ENCODE data around the gene RAPGEF2.
"Not testable (repeated sequence)": the region's sequence is repeated elsewhere in the genome, so short reads cannot be mapped to it uniquely, and the experiment has no call there.

The RAPGEF2 gene

DNA sequence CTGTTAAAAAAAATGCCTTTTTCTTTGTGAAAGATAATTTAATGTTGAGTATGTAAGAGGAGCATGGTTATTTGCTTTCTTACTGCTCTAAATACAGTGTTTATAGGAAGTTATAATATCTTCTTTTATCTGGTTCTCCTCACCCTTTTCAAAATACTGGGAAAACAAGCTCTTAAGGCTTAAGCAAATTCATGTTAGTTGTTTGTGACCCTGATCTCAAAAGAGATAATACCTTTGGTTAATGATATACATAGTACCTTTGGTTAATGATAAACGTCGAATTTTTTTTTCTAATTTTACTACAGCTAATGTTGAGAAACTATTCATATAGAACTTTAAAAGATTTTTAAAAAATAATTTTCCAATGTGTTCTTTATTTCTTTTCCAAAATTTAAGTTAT lies 180.1 kb downstream of the RAPGEF2 start:
- no peak for DNase-seq

DNA sequence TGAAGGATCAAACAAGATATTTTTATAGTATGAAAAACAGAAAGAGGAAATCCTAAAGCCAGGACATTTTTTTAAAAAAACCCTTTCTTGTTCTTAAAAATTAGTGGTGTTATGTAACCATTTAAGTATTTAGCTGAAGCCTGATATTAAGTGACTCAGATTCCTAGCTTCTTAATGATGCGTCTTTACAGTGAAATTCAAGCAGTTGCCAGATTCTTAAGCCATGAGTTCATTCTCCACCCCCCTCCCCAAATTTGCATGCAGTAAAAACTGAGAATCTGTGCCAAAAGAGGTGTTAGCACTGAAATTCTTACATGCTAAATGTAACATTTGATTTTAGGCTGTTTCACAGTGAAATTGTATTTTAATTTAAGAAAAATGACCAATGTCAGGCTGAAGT lies 180.8 kb downstream of the RAPGEF2 start:
- no peak for DNase-seq

DNA sequence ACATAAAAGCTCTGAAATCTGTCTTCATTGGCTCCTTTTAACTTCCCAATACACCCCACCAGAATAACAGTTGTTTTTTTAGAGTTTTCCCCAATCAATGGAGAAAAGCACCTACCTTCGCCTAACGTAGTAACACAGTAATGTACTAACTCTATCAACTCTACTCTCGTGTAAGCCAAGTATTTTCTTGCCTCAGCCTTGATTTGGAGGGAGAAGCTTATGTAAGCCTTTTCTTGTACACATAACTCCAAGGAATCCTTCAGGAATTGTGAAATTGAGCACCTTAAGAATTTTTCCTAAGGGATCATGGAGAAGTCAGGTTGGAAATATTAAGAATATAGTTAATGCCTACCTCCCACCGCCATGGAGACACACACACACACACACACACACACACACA lies 181.2 kb downstream of the RAPGEF2 start:
- DNase-seq: no peak

DNA sequence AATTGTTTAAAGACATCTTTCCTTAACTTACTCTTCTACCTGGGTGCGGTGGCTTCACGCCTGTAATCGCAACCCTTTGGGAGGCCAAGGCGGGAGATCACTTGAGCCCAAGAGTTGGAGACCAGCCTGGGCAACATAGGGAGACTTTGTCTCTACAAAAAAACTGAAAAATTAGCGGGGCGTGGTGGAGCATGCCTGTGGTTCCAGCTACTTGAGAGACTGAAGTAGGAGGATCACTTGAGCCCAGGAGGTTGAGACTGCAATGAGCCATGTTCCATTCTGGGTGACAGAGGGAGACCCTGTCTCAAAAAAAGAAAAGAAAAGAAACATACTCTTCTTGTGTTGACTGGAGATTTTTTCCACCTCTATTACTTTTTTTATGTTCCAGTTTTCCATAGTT lies 181.9 kb downstream of the RAPGEF2 start:
- DNase-seq: no peak

DNA sequence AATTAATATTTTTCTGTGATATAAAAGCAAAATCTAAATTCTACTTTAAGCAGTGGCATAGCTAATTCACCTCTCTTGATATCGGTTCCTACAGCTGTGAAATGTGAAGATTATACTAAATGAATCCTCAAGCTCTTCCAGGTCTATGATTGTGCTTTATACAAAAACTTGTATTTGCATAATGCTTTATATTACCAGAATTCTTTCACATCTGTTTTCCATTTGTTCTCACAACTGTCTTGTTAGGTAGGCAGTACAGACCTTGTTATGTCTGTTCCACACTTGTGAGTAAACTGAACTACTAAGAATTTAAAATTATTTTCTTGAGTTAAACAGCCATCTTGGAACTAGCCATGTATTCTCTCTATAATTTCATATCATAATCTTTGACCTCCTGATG lies 184.9 kb downstream of the RAPGEF2 start:
- no peak for DNase-seq

DNA sequence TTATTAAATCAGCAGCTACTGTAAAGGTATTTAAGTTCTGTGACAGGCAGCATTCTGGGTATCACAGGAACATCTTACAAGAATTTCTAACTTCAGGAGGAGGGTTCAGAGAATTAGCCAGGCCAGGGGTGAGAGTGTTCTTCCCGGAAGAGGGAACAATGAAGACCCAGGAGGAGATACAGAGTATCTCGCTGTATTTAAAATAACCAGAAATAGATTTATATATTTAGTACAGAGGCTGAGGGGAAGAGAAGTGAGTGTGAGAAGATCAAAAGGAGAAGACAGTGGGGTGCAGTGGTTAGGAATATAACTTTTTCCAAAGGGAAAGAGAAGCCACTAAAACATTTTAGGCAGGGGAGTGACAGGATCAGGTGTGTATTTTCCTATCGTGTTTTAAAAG lies 186.8 kb downstream of the RAPGEF2 start:
- no peak for DNase-seq

DNA sequence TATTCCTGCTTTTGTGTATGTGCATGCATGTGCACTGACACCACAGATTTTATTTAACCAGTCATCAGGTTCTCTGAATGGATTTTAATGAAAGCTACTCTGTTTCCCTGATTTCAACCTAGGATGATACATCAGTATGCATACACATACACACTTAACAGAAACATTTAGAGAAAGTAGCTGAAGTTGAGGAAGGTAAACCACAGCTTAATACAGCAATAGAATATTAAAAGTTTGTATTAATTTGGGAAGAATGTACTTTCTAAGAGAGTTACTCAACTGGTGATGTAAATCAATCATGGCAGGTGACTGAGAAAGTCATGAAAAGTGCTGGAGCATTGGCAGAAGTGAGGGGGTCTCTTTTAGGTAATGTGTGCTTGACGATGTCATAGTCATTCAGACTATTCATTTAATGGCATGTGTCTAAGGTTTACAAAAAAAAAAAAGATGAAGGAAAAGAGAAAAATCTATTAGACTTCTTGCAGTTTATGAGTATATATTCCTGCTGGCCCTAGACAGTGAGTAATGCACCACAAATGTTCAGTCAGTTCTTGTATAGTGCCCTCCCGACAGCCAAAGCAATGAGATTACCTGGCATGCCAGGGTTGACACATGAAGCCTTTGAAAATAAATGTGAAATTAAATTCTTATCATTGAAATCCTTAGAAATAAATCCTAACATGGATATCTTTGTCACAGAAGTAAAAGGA lies 187.6 kb downstream of the RAPGEF2 start:
- no peak for DNase-seq

DNA sequence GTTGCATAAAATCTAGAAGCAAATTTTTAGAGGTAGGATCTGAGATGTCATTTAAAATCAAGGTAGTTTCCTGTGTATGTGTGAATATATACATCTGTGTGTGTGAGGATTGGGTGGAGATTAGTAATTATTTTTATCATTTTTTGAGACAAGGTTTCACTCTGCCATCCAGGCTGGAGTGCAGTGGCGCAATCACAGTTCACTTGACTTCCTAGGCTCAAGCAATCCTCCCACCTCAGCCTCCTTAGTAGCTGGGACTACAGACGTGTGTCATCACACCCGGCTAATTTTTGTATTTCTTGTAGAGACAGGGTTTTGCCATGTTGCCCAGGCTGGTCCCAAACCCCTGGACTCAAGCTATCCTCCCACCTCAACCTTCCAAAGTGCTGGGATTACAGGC lies 188.3 kb downstream of the RAPGEF2 start:
- no peak for DNase-seq

DNA sequence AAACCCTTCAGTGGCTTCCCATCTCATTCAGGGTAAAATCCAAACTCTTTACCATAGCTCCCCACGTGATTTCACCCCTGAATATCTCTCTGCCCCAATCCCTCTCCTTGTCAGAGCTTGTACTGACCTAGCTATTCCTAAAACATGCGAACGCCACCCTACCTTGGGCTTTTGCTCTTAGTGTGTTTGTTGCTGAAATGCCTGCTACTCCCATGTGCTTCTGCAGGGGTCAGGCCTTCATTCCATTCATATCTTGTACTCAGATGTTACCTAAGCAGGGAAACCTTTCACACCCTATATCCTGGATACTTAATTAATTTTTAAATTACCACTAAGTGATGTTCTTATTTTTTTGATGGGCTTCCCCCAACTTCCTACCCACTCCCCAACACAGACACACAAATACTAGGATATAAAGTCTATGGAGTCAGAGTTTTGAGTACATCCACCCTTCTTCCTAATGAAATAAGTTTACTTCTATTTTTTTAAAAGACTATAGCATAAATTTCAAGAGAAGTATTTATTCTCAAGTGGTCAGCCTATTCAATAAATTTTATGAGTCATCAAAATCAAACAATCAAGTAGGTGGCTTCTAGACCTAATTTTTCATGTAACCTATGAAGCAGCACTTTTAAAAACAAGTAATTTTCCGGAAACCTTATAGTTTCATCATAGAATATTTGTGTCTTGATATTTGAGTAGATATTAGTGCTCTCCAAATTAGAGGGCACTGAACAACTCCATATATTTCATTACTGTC lies 189.4 kb downstream of the RAPGEF2 start:
- DNase-seq: no peak

DNA sequence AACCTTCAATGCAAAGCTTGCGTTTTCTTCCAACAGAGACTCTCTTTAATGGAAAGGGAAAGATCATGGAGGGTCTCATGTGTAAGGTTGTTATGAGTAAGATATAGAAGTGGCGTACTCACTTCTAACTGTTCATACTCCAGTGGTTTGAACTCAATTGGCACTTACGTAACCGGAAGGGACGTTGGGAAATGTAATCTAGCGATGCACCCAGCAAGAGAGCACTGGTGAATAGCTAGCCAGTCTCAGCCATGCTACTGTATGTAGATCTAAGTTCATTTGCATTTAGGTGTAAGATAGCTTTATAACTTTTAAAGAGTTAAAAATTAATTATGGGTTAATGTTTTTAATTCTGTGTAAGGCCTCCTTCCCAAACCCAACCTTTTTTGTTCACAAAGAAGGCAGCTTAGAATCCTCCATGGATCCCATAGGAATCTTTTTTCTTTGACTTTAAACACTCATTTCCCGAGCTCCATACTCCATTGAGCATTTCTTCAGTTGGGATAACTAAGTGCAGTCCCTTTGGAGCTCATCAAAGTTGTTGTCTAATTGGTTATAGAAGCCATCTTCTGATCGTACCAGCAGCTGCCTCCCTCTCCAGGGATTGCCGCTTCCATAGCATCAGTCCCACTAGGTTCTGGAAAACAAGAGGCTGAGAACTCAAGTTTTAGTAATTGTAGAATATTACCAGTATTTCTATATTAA lies 191.1 kb downstream of the RAPGEF2 start:
- no peak for DNase-seq

DNA sequence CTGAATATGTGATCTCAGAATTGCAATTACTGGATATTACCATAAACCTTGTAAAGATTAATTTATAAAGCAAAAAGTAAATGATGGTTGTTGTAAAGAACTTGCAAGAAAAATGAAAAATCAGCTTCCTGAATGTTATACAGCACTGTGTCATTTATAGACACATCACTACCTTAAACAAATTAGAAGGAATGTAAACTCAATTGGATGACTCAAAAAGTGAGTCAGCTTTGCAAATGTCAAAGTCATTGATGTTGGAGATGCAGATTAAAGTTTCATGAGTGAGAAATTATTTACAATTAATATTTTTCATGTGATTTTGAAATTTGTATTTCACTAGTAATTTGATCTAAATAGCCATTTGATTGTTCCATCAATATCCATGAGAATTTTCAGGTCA lies 193.2 kb downstream of the RAPGEF2 start:
- DNase-seq: no peak

DNA sequence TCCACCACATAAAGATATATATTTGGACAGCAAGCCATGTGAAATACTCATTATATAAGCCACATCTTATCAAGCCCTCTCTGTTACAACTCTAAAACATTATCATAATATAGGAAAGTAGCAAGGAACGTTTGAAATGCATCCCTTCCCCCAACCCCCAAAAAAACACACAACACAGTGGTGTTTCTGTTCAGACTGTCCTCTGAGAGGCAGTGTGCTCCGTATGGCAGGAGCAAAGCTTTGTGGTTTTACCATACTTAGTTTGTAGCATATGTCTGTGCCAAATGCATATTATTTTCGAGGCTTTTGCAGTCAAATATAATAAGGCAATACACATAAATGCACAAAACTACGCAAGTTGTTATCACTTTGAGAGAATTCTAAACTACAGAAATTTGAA lies 194.2 kb downstream of the RAPGEF2 start:
- DNase-seq: no peak

DNA sequence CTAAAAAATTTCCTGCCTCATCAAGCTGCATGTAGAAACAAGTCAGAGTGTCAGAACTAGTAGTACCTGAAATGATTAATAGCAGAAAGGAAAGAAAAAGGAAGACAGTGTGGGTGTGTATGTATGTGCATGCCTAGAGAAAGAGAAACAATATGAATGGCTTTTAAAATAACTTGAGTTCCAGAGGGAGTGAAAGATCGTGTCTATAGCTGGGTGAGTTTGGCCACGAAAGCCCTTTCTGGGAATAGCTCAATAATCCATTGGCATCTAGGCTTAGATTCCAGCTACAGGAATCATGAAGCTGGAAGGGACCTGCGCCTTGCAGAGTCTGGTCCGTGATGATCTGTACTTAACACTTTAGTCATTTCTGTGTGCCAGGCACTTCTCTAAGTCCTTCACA lies 195.6 kb downstream of the RAPGEF2 start:
- DNase-seq: no peak

DNA sequence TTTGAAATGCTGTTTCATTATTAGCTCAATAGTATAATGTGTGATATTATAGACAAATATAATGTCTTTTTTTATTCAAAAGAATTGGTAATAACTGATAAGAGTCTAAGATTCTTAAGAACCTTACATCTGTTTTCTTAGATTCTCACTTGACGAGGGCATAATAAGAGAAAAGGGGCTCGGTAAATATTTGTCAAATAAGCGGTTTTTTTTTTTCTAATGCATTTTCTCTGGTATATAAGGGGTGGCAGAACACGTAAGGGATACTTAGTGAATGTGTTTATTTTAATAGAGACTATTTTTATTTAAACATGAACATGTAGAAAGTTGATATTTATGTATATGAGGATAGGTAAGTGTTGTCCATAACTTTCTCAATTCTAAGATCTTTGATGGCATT lies 200.6 kb downstream of the RAPGEF2 start:
- no peak for DNase-seq

DNA sequence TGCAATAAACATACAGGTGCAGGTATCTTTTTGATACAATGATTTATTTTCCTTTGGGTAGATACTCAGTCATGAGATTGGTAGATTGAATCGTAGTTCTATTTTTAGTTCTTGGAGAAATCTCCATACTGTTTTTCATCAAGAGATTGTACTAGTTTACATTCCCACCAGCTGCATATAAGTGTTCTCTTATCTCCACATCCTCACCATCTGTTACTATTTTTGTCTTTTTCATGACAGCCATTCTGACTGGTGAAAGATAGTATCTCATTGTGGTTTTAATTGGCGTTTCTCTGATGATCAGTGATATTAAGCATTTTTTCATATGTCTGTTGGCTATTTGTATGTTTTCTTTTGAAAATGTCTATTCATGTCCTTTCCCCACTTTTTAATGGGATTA lies 202.2 kb downstream of the RAPGEF2 start:
- DNase-seq: no peak

DNA sequence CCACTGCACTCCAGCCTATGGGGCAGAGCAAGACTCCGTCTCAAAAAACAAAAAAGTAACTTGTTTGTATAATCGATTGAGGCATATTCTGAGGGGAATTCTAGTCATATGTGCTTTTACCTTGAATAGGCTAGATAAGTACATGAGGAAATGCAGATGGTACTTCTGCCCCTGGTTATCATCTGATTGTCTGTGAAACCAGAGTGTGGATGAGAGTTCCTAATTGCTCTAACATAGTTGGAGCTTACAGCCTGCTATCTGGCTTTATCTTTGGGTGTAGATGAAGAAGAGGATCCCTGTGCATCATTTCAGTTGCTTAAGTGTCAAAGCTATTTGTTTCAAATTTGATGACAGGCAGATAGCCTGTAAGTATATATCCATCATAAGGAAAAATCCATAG lies 205.1 kb downstream of the RAPGEF2 start:
- no peak for DNase-seq

DNA sequence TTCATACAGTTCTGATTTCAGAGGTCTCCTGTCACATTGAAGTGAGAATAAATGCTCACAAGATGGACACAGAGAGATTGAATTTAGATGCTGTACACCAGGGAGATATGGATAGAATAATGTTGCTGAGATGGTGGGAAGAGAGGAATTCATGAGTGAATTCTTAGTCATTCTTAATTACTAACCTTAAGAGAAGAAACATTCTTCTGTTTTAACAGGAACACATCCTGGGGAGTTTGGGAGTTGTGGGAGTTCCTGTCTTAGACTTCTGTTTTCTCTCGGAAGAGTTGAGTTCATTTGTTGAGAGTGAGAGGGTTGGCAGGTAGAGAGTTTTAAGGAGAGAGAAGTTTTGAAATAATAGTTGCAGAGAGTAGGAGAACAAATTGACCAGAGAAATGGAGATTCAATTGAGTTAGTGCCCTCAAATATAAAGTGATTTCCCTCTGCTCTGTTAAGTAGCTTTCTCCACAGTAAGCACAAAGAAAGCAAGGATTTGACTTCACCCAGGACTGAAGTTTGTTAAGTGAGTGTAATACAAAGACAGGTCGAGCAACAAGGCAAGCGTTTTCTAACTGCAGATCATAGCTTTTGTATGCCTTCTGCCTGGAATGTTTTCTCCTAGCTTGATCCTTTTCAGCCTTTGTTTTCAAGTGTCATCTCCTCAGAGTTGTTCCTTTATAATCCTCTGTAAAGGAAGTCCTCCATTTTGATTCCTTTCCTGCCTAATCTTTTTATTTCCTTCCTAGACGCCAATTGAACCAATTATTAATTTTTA lies 205.9 kb downstream of the RAPGEF2 start:
- no peak for DNase-seq

DNA sequence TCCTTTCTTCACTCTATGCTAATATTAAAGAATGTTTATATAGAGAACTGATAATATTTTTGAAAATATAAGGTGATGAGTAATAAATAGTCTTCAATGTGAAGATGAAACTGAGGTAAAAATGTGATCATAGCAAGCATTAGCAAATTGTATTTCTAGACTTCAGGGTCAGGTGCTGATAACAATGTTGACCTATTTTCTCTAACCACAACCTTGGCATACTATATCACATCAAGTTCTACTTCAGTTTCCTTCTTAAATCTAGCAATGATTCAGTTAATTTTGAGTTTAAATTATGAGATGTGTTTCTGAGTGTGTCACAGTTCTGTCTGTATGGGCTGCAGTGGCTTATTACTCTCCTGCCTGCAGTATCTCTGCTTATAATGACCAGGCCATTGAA lies 209.4 kb downstream of the RAPGEF2 start:
- no peak for DNase-seq

DNA sequence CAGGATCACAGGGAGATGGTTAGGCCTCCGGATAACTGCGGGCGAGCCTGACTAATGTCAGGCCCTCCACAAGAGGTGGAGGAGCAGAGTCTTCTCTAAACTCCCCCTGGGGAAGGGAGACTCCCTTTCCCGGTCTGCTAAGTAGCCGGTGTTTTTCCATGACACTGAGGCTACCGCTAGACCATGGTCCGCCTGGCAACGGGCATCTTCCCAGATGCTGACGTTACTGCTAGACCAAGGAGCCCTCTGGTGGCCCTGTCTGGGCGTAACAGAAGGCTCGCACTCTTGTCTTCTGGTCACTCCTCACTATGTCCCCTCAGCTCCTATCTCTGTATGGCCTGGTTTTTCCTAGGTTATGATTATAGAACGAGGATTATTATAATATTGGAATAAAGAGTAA lies 213.0 kb downstream of the RAPGEF2 start:
- not testable (repeated sequence) for DNase-seq

DNA sequence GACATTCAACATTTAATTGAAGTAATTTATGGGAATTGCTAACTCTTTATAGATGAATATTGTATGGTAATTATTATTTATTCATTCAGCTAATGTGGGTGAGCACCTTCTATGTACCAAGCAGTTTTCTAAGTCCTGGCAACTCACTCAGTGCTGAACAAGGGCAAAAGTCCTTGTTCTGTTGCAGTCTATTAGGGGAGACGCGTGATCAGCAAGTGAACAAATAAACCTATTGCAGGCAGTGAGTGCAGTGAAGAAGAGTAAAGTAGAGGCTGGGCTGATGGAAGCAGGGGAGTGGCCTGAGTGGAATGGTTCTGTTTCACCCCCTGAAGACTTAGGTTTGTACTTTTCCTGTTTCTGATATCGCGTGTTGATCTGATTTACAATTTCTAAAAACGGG lies 214.3 kb downstream of the RAPGEF2 start:
- DNase-seq: no peak

DNA sequence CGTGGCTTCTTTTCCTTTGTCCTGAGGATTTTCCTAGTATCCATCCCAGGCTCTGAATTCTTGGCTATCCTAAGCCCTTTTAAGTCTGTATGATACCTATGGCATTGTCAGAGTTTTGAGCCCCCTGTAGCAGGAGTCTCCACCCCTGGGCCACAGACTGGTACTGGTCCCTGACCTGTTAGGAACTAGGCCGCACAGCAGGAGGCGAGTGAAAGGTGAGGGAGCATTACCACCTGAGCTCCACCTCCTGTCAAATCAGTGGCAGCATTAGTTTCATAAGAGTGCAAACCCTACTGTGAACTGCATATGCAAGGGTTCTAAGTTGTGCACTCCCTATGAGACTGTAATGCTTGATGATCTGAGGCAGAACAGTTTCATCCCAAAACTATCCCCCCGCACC lies 216.1 kb downstream of the RAPGEF2 start:
- DNase-seq: no peak

DNA sequence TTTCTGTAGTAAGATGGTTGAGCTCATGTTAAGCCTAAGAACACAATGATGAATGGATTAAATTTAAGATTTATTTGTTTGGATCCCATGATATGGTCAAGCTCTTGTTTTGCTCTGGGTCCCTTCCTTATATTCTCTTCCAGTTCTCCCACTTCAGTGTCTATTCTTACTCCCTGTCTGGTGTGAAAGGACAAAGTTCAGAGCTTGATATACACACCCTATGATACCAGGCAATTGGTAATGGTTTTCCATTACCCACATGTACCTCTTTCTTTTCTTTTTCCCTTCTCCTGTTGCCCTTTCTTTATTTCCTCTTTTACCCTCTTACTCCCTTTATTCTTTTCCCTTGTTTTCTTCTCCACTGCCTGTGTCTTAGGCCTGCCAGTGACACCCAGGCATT lies 223.6 kb downstream of the RAPGEF2 start:
- no peak for DNase-seq

DNA sequence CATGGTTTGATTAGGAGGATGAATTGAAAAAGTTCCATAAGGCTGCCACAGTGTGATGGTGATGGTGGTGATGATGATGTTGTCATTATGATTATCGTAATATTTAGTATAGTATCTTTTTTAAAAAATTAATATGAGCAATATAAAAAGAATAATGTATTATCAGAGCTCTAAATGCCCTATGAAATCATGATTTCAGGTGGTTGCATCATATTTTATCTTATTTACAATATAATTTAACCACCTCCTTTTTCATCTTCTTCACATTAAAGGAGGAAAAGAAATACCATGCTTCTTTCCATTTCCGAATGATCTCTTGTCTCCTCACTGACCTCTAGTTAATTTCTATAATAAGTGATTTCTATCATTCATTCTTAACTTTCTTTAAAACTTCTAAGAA lies 225.9 kb downstream of the RAPGEF2 start:
- DNase-seq: no peak
